GM21367 (cell line): ENCODE data around the gene AIM2.
"Not testable (repeated sequence)": the region's sequence is repeated elsewhere in the genome, so short reads cannot be mapped to it uniquely, and the experiment has no call there.

ENCODE experiments used
- ATAC-seq: cut with Tn5 transposase; IDR thresholded peaks from one replicate; pipeline ENCODE4 v1.9.1; 2021; ENCODE audit not compliant: unreplicated experiment

AIM2 gene

DNA sequence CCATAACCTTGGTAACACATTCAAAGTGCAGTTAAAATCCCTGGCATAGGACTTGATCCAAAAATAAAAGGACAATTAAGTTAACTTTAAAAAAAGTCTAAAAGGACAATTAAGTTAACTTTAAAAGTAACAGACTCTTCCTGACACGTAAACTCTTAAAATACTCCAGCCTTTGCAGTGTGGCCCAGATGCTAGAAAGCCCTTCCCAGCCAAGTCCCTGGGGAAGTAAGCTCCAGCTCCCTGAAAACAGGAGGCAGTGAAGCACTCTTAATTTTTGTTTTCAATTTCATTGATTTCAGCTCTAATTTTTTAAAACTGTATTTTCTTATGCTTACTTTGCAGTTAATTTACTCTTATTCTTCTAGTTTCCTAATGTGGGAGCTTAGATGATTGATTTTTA is 5.1 kb upstream of the AIM2 start:
- ATAC-seq = no peak

DNA sequence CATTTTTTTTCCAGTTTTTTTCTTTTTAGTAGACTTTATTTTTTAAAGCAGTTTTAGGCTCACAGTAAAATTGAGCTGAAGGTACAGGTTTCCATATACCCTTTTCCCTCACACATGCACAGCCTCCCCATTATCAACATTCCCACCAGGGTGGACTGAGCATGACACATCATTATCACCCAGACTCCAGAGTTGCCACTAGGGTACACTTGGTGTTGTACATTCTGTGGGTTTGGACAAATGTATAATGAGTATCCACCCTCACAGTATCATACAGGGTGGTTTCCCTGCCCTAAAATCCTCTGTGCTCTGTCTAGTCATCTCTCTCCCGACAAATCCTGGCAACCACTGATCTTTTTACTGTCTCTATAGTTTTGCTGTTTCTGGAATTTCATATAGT is 3.0 kb upstream of the AIM2 start:
- no peak for ATAC-seq

DNA sequence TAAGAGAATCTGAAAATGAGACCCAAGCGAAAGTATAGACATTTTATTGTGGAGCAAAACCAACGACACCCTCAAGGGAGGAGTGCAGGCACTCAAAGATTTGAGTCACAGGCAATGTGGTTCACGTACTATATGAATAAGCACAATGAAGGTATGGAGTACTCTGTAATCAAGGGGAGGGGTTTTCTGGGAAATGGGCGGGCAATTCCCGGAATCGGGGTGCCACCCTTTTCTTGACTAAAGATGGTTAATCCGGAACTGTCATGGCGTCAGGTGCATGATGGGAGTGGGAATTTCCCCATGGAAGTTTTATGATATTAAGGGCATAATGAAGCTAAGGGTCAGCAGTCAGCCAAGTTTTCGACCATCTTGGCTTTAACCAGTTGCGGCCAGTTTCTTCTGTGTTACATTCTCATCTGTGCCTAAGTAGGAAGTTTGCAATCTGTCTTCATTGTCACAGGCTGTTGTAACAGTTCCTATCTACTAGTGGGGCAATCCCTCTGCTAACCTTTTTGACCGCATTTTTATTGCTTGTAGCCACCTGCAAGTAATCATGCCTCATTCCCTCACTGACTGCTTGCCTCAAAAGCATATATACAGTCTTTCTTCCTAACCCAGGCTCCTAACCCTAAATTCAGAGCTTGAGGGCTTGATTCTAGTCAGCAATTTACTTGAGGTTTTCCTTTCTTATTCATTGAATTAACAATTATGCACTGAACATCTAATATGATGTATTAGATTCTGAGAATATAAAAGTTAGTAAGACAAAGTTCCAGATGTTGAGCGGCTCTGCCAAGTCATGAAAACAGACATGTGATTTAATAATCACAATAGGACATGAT is 775 bp upstream of the AIM2 start:
- ATAC-seq = peak; percentile 64

DNA sequence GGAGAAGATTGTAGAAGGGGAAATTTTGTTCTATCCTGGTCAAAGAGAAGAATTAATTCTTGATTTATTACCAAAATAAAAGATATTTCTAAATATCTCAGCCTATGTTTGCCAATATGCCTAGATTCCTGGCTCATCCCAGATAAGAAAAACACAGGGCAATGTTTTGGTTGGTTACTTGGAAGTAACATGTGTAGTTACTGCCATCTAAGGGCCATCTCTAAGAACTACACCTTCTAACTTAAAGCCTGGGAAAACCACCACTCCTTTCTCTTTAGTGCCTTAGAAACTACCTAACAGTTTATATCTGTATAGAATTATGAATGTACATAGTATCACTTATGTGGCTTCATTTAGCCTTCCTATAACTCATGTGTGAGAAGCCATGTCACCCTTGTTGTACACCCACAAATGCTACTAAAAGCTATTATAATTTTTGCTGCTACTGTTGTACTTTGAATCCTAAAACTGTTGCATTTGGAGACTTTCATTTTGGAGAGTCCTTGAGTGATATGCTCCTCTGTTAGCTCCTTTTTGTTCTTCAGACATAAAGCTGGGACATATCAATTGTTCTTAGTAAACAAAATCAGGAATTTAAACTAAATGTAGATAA is 4.5 kb downstream of the AIM2 start:
- no peak for ATAC-seq

DNA sequence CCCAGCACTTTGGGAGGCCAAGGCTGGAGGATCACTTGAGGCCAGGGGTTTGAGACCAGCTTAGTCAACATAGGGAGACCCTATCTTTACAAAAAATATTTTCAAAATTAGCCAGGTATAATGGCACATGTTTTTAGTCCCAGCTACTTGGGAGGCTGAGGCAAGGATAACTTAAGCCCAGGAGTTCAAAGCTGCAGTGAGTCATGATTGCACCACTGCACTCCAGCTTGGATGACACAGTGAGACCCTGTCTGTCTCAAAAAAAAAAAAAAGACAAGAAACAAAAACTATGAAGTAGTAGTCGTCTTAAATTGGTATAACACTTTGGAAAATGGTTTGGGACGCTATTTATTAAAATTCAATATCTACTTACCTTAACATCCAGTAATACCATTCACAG is 7.7 kb downstream of the AIM2 start:
- ATAC-seq = no peak

DNA sequence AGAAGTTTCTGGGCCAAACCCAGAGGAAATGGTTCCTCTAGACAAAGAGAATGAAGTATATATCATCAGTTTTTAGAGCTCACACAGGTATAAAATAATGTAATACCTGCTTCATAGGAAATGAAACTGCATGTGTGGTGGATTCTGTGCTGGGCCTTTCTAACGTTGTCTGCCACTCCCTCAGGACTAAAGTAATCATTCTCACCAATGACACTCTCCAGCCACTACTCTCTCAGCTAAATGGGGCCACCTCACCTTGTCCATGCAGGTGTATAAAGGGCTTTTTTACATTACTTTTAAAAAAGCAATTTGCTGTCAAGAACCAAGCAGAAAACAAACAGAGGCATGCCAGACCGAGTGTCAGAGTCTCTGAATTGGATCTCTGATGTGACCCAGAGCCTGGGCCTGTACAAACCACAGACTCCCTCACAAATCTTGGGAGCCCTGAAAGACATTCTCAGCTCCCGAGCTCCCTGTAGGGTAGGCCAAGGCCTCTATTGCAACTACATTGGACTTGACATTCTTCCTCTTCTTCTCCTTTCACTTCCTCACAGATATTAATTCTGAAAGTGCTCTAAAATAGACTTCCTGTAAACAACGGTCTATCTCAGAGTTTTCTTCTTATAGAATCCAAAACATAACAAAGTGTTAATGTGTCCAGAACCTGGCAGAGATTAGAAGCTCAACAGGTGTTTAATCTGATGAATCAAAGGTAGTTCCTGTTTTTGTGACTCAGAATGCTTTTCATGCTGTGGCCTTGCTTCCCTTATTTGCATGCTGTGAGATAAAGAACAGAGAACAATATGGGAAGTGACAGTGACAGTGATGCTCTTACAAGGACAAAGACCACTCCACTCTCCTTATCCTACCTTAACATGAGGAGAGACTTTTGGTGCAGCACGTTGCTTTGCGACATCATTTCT is 8.6 kb downstream of the AIM2 start:
- ATAC-seq = peak; percentile 88

DNA sequence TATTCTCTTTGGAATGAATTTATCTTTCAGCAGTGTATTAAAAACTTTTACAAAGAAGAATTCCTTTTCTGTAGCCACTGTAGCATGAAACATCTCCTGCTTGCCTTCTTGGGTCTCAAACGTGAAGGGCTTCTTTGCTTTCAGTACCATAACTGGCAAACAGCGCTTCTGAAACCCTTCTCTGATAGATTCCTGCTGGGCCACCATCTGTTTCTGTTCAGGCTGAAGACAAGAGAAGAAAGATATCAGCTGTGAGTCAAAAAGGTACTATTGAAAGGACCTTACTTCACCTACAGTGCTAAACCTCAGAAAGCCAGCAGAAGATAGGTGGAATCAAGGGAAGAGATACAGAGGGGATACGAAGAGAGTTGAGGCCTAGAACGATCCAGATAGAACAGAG is 10.5 kb downstream of the AIM2 start:
- ATAC-seq = no peak

DNA sequence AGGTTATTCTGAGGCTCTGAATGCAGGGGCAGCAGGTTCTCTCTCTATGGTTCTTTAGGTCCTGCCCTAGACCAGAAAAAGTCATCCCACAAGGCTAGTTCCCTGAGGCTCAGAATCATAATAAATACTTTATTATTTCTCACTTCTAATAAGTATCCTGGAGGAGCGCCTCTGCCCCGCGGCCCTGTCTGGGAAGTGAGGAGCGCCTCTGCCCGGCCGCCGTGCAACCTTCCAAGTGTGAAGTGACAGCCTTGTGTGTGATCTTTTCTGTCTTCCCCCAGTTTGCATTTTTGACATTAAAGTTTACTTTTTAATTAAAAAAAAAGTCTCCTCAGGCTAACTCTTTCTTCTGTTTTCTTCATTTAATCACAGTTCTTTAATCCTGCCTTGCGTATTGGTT is 11.5 kb downstream of the AIM2 start:
- ATAC-seq = no peak

DNA sequence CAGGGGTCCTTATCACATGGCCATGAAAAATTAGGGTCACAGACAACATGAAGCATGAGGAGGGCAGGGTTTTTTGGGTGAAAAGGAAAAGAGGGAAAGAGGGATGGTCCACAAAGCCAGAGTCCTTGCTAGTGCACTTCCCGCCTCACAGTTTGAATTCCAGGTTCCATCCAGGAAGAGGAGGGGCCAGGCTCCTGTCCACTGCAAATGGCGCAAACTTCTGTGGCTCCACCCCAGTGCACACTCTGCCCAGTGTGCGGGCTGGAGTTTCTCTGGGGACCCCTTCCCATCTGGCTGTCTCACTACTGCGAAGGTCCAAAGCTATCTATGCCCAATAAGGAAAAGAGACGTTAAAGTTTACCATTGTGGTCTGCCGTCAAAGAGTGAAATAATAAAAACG is 17.8 kb downstream of the AIM2 start:
- no peak for ATAC-seq

DNA sequence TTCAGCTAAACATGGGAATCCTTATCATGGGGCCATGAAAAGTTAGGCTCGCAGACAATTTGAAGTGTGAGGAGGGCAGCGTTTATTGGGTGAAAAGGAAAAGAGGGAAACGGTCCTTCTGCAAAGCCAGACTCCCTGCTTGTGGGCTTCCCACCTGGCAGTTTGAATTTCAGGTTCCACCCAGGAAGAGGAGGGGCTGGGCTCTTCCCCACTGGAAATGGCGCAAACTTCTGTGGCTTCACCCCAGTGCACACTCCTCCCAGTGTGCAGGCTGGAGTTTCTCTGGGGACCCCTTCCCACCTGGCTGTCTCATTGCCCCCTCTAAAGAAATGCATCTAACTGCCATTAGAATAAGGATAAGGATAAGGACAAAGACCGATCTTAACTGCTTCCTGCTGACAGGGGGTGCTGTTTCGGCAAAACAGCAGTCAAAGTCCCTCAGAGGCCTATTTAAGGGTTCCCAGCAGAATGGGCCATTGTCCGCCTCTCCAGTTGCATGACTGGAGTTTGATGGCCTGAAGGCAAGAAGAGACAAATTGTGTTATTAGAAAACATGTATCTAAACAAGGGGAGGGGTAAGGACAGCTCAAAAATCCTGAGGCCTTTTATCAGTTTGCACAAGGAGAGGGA is 20.4 kb downstream of the AIM2 start:
- no peak for ATAC-seq

DNA sequence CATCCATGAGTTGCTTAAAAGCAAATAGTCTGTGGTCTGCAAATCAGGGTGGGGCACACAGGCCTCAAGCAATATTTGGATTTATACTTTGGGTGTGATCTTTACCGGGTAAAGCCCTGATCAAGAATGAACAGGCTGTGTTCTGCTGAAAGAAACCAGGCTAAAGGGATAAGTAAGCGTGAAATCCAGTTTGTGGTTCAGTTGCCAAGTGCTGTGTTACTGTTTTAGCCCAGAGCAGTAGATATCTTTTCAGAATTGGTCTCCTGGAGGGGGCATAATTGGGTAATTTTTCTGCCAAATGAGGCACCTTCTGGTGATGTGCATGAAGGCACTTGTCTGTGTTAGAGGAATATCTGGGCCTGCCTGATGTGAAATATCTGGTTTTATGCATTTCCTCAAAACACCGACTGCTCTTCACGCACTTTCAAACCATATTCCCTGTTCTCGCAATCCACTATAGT is 21.4 kb downstream of the AIM2 start:
- ATAC-seq = no peak

DNA sequence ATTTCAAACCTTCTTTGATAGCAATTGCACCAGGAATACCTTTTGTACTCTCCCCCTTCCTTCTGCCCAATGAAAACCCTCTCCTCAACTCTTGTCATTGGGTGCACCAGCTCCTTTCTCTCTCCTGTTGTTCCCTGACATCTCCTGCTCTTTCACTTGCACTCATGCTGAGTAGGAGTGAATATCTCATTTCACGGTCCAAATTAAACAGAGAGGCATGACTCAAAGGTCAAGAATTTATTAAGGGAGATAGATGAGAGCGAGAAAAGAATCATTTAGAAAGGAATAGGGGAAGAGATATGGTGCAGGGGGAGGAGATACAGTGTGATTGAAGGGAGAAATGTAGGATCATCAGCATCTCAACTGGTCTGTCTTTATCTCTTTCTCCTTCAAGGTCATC is 22.1 kb downstream of the AIM2 start:
- no peak for ATAC-seq

DNA sequence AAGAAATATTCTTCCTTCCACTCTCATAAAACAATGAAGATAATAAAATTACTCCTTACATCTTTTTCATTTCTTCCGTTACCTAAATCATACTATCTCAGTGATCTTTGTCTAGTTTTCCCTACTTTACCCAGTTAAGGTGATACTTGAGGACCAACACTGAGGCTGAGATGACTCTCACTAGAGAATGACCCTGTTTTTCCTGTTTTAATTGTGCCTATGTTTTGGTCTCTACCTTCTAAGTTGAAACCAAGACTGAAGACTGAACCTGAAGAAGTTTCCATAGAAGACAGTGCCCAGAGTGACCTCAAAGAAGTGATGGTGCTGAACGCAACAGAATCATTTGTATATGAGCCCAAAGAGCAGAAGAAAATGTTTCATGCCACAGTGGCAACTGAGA is 25.1 kb downstream of the AIM2 start:
- no peak for ATAC-seq

DNA sequence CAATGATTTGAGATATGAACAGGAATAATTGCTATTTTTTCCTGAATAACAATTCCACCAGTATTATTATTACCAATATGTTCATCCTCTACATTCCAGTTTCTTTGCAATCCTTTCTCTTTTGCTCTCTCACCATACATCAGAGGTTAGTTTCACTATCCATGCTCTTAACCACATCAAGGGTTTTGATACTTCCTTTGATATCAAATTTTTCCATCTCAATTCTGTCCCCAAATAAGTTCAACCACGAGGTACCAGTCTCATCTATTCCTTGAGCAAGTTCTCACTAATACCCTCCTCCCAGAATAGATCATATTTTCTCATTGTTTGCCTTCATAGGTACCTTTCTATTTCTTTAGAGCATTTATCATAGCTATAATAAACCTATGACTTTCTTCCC is 30.1 kb downstream of the AIM2 start:
- ATAC-seq = not testable (repeated sequence)

DNA sequence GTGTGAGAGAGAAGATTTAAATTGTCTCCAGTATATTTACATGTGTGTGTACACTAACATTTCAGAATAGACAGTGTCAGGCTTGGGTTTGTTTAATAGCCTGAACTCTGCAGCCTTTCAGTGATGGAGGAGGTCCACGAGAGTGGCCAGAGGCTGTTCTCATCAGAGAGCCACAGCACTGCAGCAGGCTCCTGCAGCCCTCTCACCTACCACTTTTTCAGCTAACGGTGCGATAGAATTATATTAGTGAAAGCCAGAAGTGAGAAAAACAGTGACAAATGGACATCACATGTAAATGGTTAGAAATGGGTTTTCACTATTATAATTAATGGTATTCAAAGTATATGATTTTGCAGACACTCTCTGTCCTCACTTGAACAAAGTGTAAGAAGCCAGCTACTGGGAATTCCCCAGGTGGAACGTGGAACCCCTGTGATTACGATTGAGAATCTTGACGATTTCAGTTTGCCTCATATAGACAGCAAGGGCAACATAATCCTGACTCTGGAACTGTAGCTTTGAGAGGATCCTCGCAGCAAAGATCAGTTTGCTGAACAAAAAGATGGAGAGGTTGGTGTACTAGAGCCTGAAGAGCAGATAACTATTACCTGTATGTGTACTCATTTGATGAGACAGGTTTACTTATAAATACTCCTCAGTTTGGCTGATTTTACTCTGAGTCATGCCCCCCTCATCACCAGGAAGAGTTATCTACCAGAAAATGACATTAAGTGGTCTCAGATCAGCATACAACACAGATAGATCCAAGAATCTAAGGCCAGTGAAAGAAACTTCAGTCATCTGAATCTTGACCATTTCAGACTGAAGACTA is 35.5 kb downstream of the AIM2 start:
- ATAC-seq = no peak

DNA sequence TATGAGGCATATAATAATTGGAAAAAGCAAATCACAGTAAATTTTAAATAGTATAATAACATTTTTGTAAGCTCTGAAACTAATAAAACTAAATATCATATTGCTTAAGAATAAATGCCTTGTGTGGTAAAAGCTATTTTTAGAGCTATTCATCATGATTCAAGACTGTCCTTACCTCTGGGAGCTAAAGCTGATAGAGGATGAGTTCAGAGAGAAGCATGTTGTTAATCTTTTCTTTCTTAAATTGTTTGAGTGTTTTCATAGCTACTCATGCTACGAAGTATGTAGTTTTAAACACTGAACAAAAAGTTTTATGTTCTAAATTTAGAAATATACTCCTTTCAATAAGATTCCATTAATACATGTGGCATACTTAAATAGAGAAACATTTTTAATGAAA is 36.4 kb downstream of the AIM2 start:
- no peak for ATAC-seq

DNA sequence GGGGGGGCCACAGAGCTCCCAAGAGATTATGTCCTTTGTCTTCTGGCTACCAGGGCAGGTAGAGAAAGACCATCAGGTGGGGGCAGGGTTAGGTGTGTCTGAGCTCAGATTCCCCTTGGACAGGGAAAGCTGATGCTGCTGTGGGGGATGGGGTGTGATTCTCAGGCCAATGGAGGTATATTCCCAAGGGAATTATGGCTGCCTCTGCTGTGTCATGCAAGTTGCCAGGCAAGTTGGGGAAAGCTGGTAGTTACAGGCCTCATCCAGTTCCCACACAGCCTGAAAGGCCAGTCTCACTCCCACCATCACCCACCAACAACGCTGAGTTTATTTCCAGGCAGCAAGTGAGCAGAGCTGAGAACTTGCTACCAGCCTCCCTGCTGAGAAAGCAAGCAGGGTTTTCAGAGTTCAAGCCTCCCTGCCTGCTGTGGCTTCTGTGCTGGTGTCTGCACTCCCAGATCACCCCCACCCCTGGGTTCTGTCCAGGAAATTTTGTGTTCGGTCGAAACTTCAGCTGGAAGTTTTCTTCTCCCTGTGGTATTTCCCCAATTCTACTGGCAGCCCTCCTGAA is 45.6 kb downstream of the AIM2 start:
- no peak for ATAC-seq

DNA sequence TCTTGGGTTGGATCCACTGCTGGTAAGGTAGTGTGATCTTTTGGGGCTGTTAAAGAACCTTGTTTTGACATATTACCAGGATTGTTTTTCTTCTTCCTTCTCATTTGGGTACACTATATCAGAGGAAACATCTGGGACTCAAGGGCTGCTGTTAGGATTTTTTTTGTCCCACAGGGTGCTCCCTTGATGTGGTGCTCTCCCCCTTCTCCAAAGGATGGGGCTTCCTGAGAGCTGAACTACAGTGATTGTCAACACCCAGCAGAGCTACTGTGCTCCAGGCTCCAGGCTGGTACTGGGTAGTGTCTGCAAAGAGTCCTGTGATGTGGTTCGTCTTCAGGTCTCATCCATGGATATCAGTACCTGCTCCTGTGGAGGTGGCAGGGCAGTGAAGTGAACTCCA is 46.3 kb downstream of the AIM2 start:
- ATAC-seq = no peak

DNA sequence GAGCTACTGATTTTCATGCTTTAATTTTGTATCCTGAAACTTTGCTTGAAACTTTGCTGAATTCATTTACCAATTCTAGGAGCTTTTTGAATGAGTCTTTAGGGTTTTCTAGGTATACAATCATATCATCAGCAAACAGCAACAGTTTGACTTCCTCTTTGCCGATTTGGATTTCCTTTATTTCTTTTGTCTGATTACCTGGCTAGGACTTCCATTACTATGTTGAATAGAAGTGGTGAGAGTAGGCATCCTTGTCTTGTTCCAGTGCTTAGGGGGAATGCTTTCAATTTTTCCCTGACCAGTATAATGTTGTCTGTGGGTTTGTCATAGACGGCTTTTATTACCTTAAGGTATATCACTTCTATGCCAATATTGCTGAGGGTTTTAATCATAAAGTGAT is 49.7 kb downstream of the AIM2 start:
- ATAC-seq = not testable (repeated sequence)

DNA sequence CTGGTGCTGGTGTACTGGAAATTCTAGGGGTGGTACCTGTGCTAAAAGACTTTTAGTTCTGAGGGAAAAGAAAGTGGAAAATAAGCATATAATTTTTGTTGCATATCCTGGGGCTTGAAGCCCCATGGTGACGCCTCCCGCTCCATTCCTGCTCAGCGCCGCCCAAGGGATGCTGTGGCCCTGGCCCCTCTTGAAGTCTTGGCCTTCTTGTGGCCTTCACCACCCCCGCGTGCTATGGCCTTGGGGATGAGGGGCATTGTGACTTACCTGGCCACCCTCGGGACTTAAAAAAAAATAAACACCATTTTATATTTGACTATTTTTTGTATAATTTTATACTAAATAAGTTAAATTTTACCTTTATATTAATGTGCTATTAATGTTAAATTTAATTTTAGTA is 51.5 kb downstream of the AIM2 start:
- ATAC-seq = no peak
